ENCODE data around the gene ULK4. TPM values are rescaled to one million over a fixed set of nuclear protein-coding genes. Genes with fewer than 3 reads are reported as not detected.
A peak's percentile ranks its signal among the peaks of the same experiment; 100 is the strongest.

The ULK4 gene
- total RNA-seq (2012; rRNA removed) = 5.0 and 10.3 TPM in 2 replicates
- polyA plus RNA-seq (2012; rRNA removed) = 1.3 and 2.7 TPM in 2 replicates
- 0.47 and 0.73 TPM in 2 replicates for polyA plus RNA-seq (2012; cell fraction: cytosol; rRNA removed)
- 0.90 and 4.3 TPM in 2 replicates for polyA plus RNA-seq (2012; cell fraction: nucleus; rRNA removed; ENCODE audit: low replicate concordance)
- Bru-seq, nascent RNA = percentile 55 among the genes with signal in this experiment
- BruChase-seq, experiment 1, labeled RNA remaining after a 6-hour chase = percentile 50 among the genes with signal in this experiment
- BruChase-seq, experiment 2, labeled RNA remaining after a 2-hour chase = percentile 52 among the genes with signal in this experiment
- long read RNA-seq, partial matches to known transcripts = 1 of 2 reads
- long read RNA-seq, other reads (novel, unspliced or antisense) = 1 of 2 reads

- Histone ChIP-seq H2BK120ac (ENCODE audit: low read depth, low read length) (0 out of 2 replicates have a peak within 1 kb of the TSS, but pooled peaks have one; percentile 1), H2BK20ac (ENCODE audit: low read depth, low read length) (no peak within 1 kb of the TSS), H2BK5ac (ENCODE audit: low read depth, low read length, poor library complexity, severe bottlenecking) (no peak within 1 kb of the TSS), H3K9me1 (ENCODE audit: insufficient read depth, low read length) (no peaks in the 10 kb centered on the region), H3K4me1 (ENCODE audit: control insufficient read depth, insufficient read depth, low read length) (peaks cover 3% of the 10 kb centered on the region; the same call in 1 of the 2 replicates), H2AK9ac (replicated peaks; ENCODE audit: low read depth, low read length, poor library complexity) (peak within 1 kb of the TSS; percentile 12), H3K27ac (ENCODE audit: insufficient read depth, low read length) (peak within 1 kb of the TSS; percentile 25), H3K56ac (ENCODE audit: extremely low read depth, insufficient read depth, low read length) (no peak within 1 kb of the TSS; the same call in 1 of the 2 replicates), H3K9me3 (ENCODE audit: control insufficient read depth, insufficient read depth, low read length) (no peaks in the 10 kb centered on the region), H4K8ac (ENCODE audit: low read depth in 2 of 2, low read length in 2 of 2) (peak within 1 kb of the TSS; percentile 73 to 88), H3K9ac (ENCODE audit: low read depth, low read length) (peak within 1 kb of the TSS; percentile 43), H3K14ac (replicated peaks; ENCODE audit: low read depth, low read length) (peak within 1 kb of the TSS; percentile 62), H4K20me1 (ENCODE audit: insufficient read depth, low read length) (no peaks in the 10 kb centered on the region), H2AK5ac (ENCODE audit: low read depth, low read length) (0 out of 2 replicates have a peak within 1 kb of the TSS, but pooled peaks have one; percentile 6), H3K36me3 (ENCODE audit: control insufficient read depth, insufficient read depth, low read length) (no peaks in the 10 kb centered on the region), H4K5ac (ENCODE audit: low read depth, low read length) (peak within 1 kb of the TSS; percentile 43), H3K4me2 (ENCODE audit: low read depth, low read length) (peak within 1 kb of the TSS; percentile 95), H3K79me1 (ENCODE audit: low read depth in 1 of 2, low read length in 2 of 2) (peaks cover 0 to 8% of the 10 kb centered on the region in 2 experiments; a peak in 2 of 4 replicates), H3K4me3 (ENCODE audit: insufficient read depth, low read depth, low read length) (peak within 1 kb of the TSS; percentile 52), H3K4ac (ENCODE audit: low read depth, low read length) (peak within 1 kb of the TSS; percentile 19; the same call in 1 of the 2 replicates), H3K23ac (ENCODE audit: low read depth, low read length) (0 out of 2 replicates have a peak within 1 kb of the TSS, but pooled peaks have one; percentile 73), H3K18ac (ENCODE audit: low read depth, low read length) (no peak within 1 kb of the TSS), H2BK15ac (ENCODE audit: low read depth, low read length) (no peak within 1 kb of the TSS), H4K91ac (ENCODE audit: insufficient read depth, low read depth, low read length) (peak within 1 kb of the TSS; percentile 56), H2AFZ (replicated peaks; ENCODE audit: low read length, poor library complexity) (peak within 1 kb of the TSS; percentile 95), H3K27me3 (ENCODE audit: control insufficient read depth, insufficient read depth, low read length) (no peaks in the 10 kb centered on the region)
- BruUV-seq (replicated peaks) = no TSS peak
- intact Hi-C loops (cut with micrococcal nuclease) (loop anchor here (1.0 to 5.0 kb wide), 2 partner anchors 110 to 137 kb away; no protein-coding TSS in a partner anchor), dilution Hi-C loops (cut with HindIII; ENCODE audit: low sequenced_read_pairs, unreplicated experiment) (no loop called here), in situ Hi-C loops (cut with MboI; ENCODE audit: low sequenced_read_pairs) (no loop called here)
- ChIA-PET POLR2A (ENCODE audit: unreplicated experiment) (no interaction called here), CTCF (no interaction called here)
- ATAC-seq (ENCODE audit: low read depth) (peak; percentile 94), DNase-seq (peak; percentile 100)
- WGBS, 2 experiments (ENCODE audit: extremely low coverage in 2 of 2, insufficient read length in 1 of 2) = 0% methylated on average over 23 of the region's 58 CpGs; no CpG with 5 or more reads in 1 of the 2 experiments
- TF ChIP-seq RFX5 (IDR thresholded peaks at IDR 0.05; ENCODE audit: low read depth, low read length) (no peak), SMC3 (IDR thresholded peaks at IDR 0.05; ENCODE audit: low read depth, low read length) (no peak), NFE2L2 (IDR thresholded peaks at IDR 0.05; ENCODE audit: low read depth, low read length) (no peak), ELK1 (IDR thresholded peaks at IDR 0.05; ENCODE audit: borderline replicate concordance, low read depth, low read length) (0 out of 2 replicates have a peak, but pooled peaks have one; percentile 57), MXI1 (IDR thresholded peaks at IDR 0.05; ENCODE audit: borderline replicate concordance, low read depth, low read length) (peak; percentile 92; the same call in 1 of the 2 replicates), RCOR1 (IDR thresholded peaks at IDR 0.05; ENCODE audit: insufficient replicate concordance, low read length) (no peak), CHD1 (IDR thresholded peaks at IDR 0.05; ENCODE audit: low read depth, low read length) (peak; percentile 100; the same call in 1 of the 2 replicates), FOS (IDR thresholded peaks at IDR 0.05; ENCODE audit: low read depth, low read length) (peak; percentile 29; the same call in 1 of the 2 replicates)
- TF ChIP-seq, protein P1, sequence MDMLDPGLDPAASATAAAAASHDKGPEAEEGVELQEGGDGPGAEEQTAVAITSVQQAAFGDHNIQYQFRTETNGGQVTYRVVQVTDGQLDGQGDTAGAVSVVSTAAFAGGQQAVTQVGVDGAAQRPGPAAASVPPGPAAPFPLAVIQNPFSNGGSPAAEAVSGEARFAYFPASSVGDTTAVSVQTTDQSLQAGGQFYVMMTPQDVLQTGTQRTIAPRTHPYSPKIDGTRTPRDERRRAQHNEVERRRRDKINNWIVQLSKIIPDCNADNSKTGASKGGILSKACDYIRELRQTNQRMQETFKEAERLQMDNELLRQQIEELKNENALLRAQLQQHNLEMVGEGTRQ (IDR thresholded peaks at IDR 0.05; ENCODE audit: low read depth, low read length) = peak; percentile 89
- TF ChIP-seq, protein P2, sequence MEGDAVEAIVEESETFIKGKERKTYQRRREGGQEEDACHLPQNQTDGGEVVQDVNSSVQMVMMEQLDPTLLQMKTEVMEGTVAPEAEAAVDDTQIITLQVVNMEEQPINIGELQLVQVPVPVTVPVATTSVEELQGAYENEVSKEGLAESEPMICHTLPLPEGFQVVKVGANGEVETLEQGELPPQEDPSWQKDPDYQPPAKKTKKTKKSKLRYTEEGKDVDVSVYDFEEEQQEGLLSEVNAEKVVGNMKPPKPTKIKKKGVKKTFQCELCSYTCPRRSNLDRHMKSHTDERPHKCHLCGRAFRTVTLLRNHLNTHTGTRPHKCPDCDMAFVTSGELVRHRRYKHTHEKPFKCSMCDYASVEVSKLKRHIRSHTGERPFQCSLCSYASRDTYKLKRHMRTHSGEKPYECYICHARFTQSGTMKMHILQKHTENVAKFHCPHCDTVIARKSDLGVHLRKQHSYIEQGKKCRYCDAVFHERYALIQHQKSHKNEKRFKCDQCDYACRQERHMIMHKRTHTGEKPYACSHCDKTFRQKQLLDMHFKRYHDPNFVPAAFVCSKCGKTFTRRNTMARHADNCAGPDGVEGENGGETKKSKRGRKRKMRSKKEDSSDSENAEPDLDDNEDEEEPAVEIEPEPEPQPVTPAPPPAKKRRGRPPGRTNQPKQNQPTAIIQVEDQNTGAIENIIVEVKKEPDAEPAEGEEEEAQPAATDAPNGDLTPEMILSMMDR (conservative IDR thresholded peaks at IDR 0.05; ENCODE audit: low read depth, low read length) = no peak
Observed at GRCh38 chr3:41961751-41962679, at the start of gene ULK4. ULK4 (minus strand) TSS chr3:41962103; CDS start chr3:41954759, 7,344 bp downstream.
